MCF 10A (cell line): Measurements from ENCODE around the gene ALOX12B. TPM values are rescaled to one million over a fixed set of nuclear protein-coding genes. Genes with fewer than 3 reads are reported as not detected.

Experiments used
- BruUV-seq: library from RNA; stranded (reverse); fragments of 400-500 nt; replicated peaks from 2 replicates; lab custom pipeline; 2021; lab: Mats Ljungman, UMichigan
- CTCF ChIA-PET: fragments of 300-600 bp; sonication (Branson Sonifier 250); formaldehyde crosslinking; extraction: SDS; loops from one replicate; lab custom pipeline; 2021; ENCODE audit warnings: antibody characterized with exemption, inconsistent platforms; lab: Yijun Ruan, JAX
- POLR2A ChIA-PET: fragments of 300-600, 350-650 bp; sonication (Branson Sonifier 250); formaldehyde crosslinking; extraction: SDS; loops from one replicate; lab custom pipeline; 2020; ENCODE audit warnings: antibody characterized with exemption, inconsistent platforms; lab: Yijun Ruan, JAX
- DNase-seq: peaks from one replicate; pipeline ENCODE4 v3.0.0-alpha.2; 2018; ENCODE audit not compliant: unreplicated experiment
- H3K27ac Mint-ChIP-seq: one replicate; pipeline ENCODE4 v1.8.0; 2022; ENCODE audit warnings: mild to moderate bottlenecking, low read depth, mixed read lengths; ENCODE audit not compliant: unreplicated experiment
- H3K27me3 Mint-ChIP-seq: one replicate; pipeline ENCODE4 v1.8.0; 2022; ENCODE audit warnings: mixed read lengths; ENCODE audit not compliant: insufficient read depth, unreplicated experiment
- H3K36me3 Mint-ChIP-seq: one replicate; pipeline ENCODE4 v1.8.0; 2022; ENCODE audit warnings: mild to moderate bottlenecking, moderate library complexity, mixed read lengths; ENCODE audit not compliant: insufficient read depth, unreplicated experiment
- H3K4me1 Mint-ChIP-seq: one replicate; pipeline ENCODE4 v1.8.0; 2022; ENCODE audit warnings: mixed read lengths; ENCODE audit not compliant: insufficient read depth, unreplicated experiment
- H3K4me3 Mint-ChIP-seq: one replicate; pipeline ENCODE4 v1.8.0; 2022; ENCODE audit warnings: mild to moderate bottlenecking, moderate library complexity, mixed read lengths; ENCODE audit not compliant: unreplicated experiment
- H3K9me3 Mint-ChIP-seq: one replicate; pipeline ENCODE4 v1.8.0; 2022; ENCODE audit warnings: mixed read lengths; ENCODE audit not compliant: unreplicated experiment
- intact Hi-C: fragments of 100-400 bp; cut with micrococcal nuclease; formaldehyde crosslinking; loops from 2 replicates; pipeline ENCODE4 v1.14.1; 2022
- total RNA-seq: library from RNA; stranded (reverse); gene quantifications from 2 replicates; pipeline ENCODE4 v1.2.3, GENCODE V29; 2022
- TF ChIP-seq, protein P1 (sequence below): fragments of 200-600 bp; IDR thresholded peaks from one replicate; pipeline ENCODE4 v1.8.0; 2022; ENCODE audit warnings: antibody characterized with exemption, mild to moderate bottlenecking; ENCODE audit not compliant: unreplicated experiment

Gene ALOX12B
- total RNA-seq, 1 experiment from 2014 or later = 1.3 TPM

DNA sequence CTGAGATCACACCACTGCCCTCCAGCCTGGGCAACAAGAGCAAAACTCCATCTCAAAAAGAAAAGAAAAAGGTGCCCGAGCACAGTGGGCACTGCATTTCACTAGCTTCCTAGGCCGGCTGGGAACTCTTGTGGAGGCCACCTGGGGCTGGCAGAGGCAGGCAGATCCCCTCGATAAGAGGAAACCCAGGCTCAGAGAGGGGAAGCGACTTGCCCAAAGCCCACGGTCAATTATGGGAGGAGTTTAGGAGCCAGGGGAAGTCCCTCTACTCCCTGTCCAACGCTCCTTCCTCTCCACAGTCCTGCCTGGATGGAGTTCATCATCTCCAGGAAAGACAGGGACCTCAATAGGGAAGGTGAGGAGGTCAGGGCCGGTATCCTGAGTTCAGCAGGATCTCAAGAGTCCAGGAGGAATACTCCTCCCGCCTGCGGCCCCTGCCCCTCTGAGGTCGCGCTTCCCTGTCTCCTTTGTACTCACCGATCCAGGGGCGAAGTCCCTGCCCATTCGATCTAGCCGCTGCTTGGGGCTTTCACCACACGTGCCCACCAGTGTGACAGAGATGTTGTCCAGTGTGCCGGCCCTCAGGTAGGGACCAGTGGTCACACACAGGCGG is 30.0 kb upstream of the ALOX12B start:
- ChIA-PET POLR2A (interaction anchor here (0.7 to 6.4 kb wide), 17 partner anchors 11 to 431 kb away, joined by 3 to 172 read pairs (median 13); partner anchors contain the start of genes BORCS6, CTC1, PER1 and PFAS), CTCF (interaction anchor here (0.6 to 6.7 kb wide), 14 partner anchors 12 to 641 kb away, joined by 3 to 67 read pairs (median 12); partner anchors contain the start of gene ALOX12B)
- Mint-ChIP-seq H3K27me3 (no peaks in the 10 kb centered on the region), H3K27ac (peak overlapping the region; percentile 98), H3K4me1 (peaks cover 25% of the 10 kb centered on the region), H3K36me3 (peaks cover 28% of the 10 kb centered on the region), H3K9me3 (no peaks in the 10 kb centered on the region), H3K4me3 (peak overlapping the region; percentile 77)
- intact Hi-C loops = no loop called here
- BruUV-seq = no TSS peak
- TF ChIP-seq, protein P1, sequence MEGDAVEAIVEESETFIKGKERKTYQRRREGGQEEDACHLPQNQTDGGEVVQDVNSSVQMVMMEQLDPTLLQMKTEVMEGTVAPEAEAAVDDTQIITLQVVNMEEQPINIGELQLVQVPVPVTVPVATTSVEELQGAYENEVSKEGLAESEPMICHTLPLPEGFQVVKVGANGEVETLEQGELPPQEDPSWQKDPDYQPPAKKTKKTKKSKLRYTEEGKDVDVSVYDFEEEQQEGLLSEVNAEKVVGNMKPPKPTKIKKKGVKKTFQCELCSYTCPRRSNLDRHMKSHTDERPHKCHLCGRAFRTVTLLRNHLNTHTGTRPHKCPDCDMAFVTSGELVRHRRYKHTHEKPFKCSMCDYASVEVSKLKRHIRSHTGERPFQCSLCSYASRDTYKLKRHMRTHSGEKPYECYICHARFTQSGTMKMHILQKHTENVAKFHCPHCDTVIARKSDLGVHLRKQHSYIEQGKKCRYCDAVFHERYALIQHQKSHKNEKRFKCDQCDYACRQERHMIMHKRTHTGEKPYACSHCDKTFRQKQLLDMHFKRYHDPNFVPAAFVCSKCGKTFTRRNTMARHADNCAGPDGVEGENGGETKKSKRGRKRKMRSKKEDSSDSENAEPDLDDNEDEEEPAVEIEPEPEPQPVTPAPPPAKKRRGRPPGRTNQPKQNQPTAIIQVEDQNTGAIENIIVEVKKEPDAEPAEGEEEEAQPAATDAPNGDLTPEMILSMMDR = no peak
- DNase-seq = no peak

DNA sequence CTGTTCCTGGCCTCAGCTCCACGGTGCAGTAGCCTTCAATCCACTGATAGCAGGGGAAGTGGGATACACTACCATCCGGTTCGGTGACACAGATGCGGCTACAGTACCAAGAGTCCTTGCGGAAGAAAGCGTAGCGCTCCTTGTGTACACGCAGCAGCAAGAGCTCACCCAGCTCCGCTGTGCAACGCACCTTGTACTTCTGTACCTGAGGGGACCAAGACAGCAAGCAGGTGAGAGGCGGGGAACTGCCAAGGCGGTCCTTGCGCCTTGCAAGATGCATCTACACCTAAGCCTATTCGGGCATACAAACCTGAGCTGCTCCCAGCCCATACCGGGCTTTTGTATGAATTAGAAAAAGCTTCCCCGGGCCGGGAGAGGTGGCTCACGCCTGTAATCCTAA is 29.3 kb upstream of the ALOX12B start:
- no peak overlapping the region for H3K4me3 Mint-ChIP-seq
- peaks cover 25% of the 10 kb centered on the region for H3K4me1 Mint-ChIP-seq
- no peak overlapping the region for H3K27ac Mint-ChIP-seq
- no peak for DNase-seq
- BruUV-seq = no TSS peak
- TF ChIP-seq, protein P1 = no peak
- H3K36me3 Mint-ChIP-seq = peaks cover 28% of the 10 kb centered on the region
- no peaks in the 10 kb centered on the region for H3K9me3 Mint-ChIP-seq
- POLR2A ChIA-PET = interaction anchor here (1.0 to 6.4 kb wide), 9 partner anchors 10 to 132 kb away, joined by 3 to 172 read pairs (median 30); partner anchors contain the start of genes BORCS6, CTC1, PER1 and PFAS
- CTCF ChIA-PET = interaction anchor here (0.8 to 6.7 kb wide), 7 partner anchors 13 to 181 kb away, joined by 3 to 67 read pairs (median 5); no protein-coding TSS in a partner anchor
- intact Hi-C loops = no loop called here
- H3K27me3 Mint-ChIP-seq = no peaks in the 10 kb centered on the region

DNA sequence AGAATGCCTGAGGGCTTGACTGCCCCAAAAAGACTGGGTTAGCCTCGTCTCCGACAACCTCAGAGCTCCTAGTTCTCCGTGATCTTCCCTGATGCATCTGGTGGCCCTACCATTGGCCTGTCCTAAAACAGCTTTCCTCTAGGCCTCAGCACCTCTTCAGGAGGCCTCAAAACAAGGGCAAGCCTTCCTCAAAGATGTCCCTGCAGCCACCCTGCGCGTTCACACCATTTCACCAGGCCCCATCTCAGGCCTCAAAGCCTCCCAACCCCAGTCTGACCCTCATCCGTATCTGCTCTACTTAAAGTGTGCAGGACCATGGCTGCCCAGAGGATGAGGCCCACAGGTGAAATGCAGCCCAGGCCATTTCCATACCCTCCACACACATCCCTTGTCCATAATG is 23.4 kb upstream of the ALOX12B start:
- intact Hi-C loops = loop anchor here (1.0 kb wide), 2 partner anchors 17 to 31 kb away; no protein-coding TSS in a partner anchor
- no peak overlapping the region for H3K4me3 Mint-ChIP-seq
- no peak for DNase-seq
- no peaks in the 10 kb centered on the region for H3K36me3 Mint-ChIP-seq
- H3K4me1 Mint-ChIP-seq = peaks cover 12% of the 10 kb centered on the region
- H3K27ac Mint-ChIP-seq = no peak overlapping the region
- no peaks in the 10 kb centered on the region for H3K27me3 Mint-ChIP-seq
- no TSS peak for BruUV-seq
- H3K9me3 Mint-ChIP-seq = no peaks in the 10 kb centered on the region
- TF ChIP-seq, protein P1 = no peak
- ChIA-PET CTCF (interaction anchor here (0.6 to 14.2 kb wide), 26 partner anchors 9 to 592 kb away, joined by 3 to 233 read pairs (median 4); partner anchors contain the start of genes ALOX12B, CTC1 and KRABD2), POLR2A (interaction anchor here (1.0 to 1.3 kb wide), 3 partner anchors 9 to 51 kb away, joined by 4 to 7 read pairs (median 4); no protein-coding TSS in a partner anchor)

DNA sequence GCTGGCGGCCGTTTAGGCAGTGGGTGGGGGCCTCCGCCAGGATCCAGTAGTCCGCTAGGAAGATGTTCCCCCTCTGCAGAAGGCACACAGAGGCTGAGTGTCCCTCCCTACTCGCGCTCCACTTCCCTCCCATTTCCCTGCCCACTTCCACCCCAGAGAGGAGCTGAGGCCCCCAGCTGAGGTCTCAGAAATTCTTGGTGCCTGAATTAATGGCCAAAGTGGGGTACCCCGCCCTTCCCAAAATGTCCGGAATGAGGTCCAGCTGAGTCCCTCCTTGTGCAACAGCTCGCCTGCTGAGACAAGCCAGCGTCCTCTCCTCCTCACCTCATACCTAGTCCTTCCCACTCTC is 22.9 kb upstream of the ALOX12B start:
- Mint-ChIP-seq H3K27ac (no peak overlapping the region), H3K9me3 (no peaks in the 10 kb centered on the region), H3K27me3 (no peaks in the 10 kb centered on the region), H3K36me3 (no peaks in the 10 kb centered on the region), H3K4me1 (peaks cover 17% of the 10 kb centered on the region), H3K4me3 (no peak overlapping the region)
- CTCF ChIA-PET = interaction anchor here (0.6 to 14.2 kb wide), 23 partner anchors 9 to 592 kb away, joined by 3 to 233 read pairs (median 4); partner anchors contain the start of genes ALOX12B and CTC1
- POLR2A ChIA-PET = interaction anchor here (1.0 to 1.3 kb wide), 3 partner anchors 9 to 50 kb away, joined by 4 to 7 read pairs (median 4); no protein-coding TSS in a partner anchor
- no peak for DNase-seq
- intact Hi-C loops = loop anchor here (1.0 kb wide), 2 partner anchors 16 to 30 kb away; no protein-coding TSS in a partner anchor
- no TSS peak for BruUV-seq
- TF ChIP-seq, protein P1 = no peak
